Stimulated activated CD8-positive, alpha-beta memory T cell treated with anti-CD3 and anti-CD28 coated beads, Interleukin-15, amount 100 ng/mL, for 48 hours (primary cell): ENCODE data around the gene ANKH.
"Not testable (repeated sequence)": the region's sequence is repeated elsewhere in the genome, so short reads cannot be mapped to it uniquely, and the experiment has no call there.

ENCODE experiments used
- DNase-seq, 2 donors: peaks; one replicate each; pipeline ENCODE4 v3.0.0-alpha.2; 2020; ENCODE audit warnings: low read depth in 2 of 2

The ANKH gene

GRCh38 chr5:14826714-14827113, 44.9 kb downstream of the ANKH start:
- no peak for DNase-seq

- DNase-seq: no peak
Measured at GRCh38 chr5:14825977-14826376, 45.6 kb downstream of the ANKH start.

GRCh38 chr5:14824499-14824898, 47.1 kb downstream of the ANKH start:
- no peak for DNase-seq

GRCh38 chr5:14821100-14821845, 50.3 kb downstream of the ANKH start:
- no peak for DNase-seq

GRCh38 chr5:14818931-14819790, 52.4 kb downstream of the ANKH start:
- no peak for DNase-seq

GRCh38 chr5:14817762-14818136, 53.8 kb downstream of the ANKH start:
- not testable (repeated sequence) for DNase-seq

- peak; percentile 53 to 59 for DNase-seq
Measured at GRCh38 chr5:14816999-14817761, 54.4 kb downstream of the ANKH start.

- DNase-seq: no peak
Measured at GRCh38 chr5:14816374-14816998, 55.1 kb downstream of the ANKH start.

GRCh38 chr5:14813747-14814146, 57.8 kb downstream of the ANKH start:
- DNase-seq: no peak

GRCh38 chr5:14812166-14812565, 59.4 kb downstream of the ANKH start:
- DNase-seq: no peak

- DNase-seq: no peak
Measured at GRCh38 chr5:14810928-14811572, 60.5 kb downstream of the ANKH start.

- no peak for DNase-seq
Measured at GRCh38 chr5:14810282-14810681, 61.3 kb downstream of the ANKH start.

GRCh38 chr5:14809369-14810155, 62.0 kb downstream of the ANKH start:
- DNase-seq: peak; percentile 73 to 76

- DNase-seq: no peak
Measured at GRCh38 chr5:14807471-14807870, 64.1 kb downstream of the ANKH start.

- no peak for DNase-seq
Measured at GRCh38 chr5:14806456-14806855, 65.1 kb downstream of the ANKH start.

- no peak for DNase-seq
Measured at GRCh38 chr5:14802541-14802940, 69.0 kb downstream of the ANKH start.

- DNase-seq: no peak
Measured at GRCh38 chr5:14801792-14802191, 69.8 kb downstream of the ANKH start.

- not testable (repeated sequence) for DNase-seq
Measured at GRCh38 chr5:14797385-14797784, 74.2 kb downstream of the ANKH start.

- no peak for DNase-seq
Measured at GRCh38 chr5:14794583-14795230, 76.9 kb downstream of the ANKH start.

- DNase-seq: no peak
Measured at GRCh38 chr5:14793851-14794250, 77.7 kb downstream of the ANKH start.
